Ascending aorta (tissue), 2 donors: Measurements from ENCODE around the gene NGFR. TPM values are rescaled to one million over a fixed set of nuclear protein-coding genes. Genes with fewer than 3 reads are reported as not detected.

Source experiments
- DNase-seq, 2 donors: peaks; one replicate each; pipeline ENCODE4 v3.0.0-alpha.2; 2019; ENCODE audit warnings: low spot score in 2 of 2
- H3K27ac ChIP-seq, 2 donors: fragments of 200-600 bp; sonication (generic); one replicate each; pipeline ENCODE4 v1.5.1; 2016 to 2017; ENCODE audit warnings: mild to moderate bottlenecking in 1 of 2
- H3K27me3 ChIP-seq: fragments of 200-600 bp; sonication (generic); one replicate; pipeline ENCODE4 v1.5.1; 2017
- H3K36me3 ChIP-seq, 2 donors: fragments of 200-600 bp; sonication (generic); one replicate each; pipeline ENCODE4 v1.5.1; 2016
- H3K4me1 ChIP-seq, 2 donors: fragments of 200-600 bp; sonication (generic); one replicate each; pipeline ENCODE4 v1.5.1; 2016 to 2017; ENCODE audit warnings: mild to moderate bottlenecking in 1 of 2
- H3K4me3 ChIP-seq, 2 donors: fragments of 200-600 bp; sonication (generic); one replicate each; pipeline ENCODE4 v1.5.1; 2016 to 2017; ENCODE audit warnings: mild to moderate bottlenecking in 1 of 2
- H3K9me3 ChIP-seq, 2 donors: fragments of 200-600 bp; sonication (generic); one replicate each; pipeline ENCODE4 v1.5.1; 2016
- intact Hi-C: fragments of 100-400 bp; cut with DNase I; formaldehyde crosslinking; loops from one replicate; pipeline ENCODE4 v1.15.1; 2023
- total RNA-seq: library from RNA; depleted of rRNA; stranded (reverse); fragments of >200 nt; gene quantifications from one replicate; pipeline ENCODE4 v1.1.0, GENCODE V29; 2016
- TF ChIP-seq, protein P1 (sequence below), 3 experiments: fragments of 200-600 bp in 2 of 3; fragments of 450-650 bp in 1 of 3; sonication (generic) in 2 of 3; IDR thresholded peaks; one replicate each; pipeline ENCODE4 v1.5.1; 2016 to 2019; ENCODE audit warnings: antibody characterized with exemption in 3 of 3, mild to moderate bottlenecking in 1 of 3, moderate library complexity in 1 of 3

The NGFR gene, protein sequence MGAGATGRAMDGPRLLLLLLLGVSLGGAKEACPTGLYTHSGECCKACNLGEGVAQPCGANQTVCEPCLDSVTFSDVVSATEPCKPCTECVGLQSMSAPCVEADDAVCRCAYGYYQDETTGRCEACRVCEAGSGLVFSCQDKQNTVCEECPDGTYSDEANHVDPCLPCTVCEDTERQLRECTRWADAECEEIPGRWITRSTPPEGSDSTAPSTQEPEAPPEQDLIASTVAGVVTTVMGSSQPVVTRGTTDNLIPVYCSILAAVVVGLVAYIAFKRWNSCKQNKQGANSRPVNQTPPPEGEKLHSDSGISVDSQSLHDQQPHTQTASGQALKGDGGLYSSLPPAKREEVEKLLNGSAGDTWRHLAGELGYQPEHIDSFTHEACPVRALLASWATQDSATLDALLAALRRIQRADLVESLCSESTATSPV
- total RNA-seq, result 53.0 TPM

DNA sequence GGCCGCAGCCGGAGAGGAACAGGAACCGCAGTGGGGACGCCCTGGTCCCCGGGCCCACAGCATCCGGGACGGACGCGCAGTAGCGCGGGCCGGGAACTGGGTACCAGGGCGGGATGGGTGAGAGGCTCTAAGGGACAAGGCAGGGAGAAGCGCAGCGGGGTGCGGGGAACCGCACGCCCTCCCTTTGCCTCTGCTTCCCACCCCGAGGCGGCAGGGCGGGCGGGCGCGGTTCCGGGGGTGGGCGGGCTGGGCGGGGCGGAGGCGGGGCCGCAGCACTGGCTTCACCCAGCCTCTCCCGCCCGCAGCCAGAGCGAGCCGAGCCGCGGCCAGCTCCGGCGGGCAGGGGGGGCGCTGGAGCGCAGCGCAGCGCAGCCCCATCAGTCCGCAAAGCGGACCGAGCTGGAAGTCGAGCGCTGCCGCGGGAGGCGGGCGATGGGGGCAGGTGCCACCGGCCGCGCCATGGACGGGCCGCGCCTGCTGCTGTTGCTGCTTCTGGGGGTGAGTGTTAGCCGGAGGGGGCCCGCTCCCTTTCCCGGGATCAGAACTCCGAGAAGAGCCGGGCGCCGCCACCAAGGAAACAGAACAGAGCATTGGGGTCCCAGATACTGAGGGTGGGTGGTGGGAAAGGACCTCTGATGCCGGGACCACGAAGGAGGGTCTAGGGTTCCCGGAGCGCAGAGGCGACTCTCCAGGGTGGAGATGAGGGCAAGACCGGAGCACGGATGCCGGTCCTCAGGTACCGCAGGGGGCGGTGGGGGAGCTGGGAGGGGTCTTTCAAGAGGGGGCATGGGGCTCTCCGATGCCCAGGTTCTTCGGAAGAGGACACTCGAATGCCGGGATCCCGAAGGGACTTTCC lies at the start of gene NGFR:
Gene NGFR (plus strand): TSS at position 308 of the 856 bp plus-strand sequence. CDS start 125 bp downstream, at position 433.
- intact Hi-C loops, result loop anchor here (1.0 to 5.0 kb wide), 3 partner anchors 20 to 202 kb away; no protein-coding TSS in a partner anchor

DNA sequence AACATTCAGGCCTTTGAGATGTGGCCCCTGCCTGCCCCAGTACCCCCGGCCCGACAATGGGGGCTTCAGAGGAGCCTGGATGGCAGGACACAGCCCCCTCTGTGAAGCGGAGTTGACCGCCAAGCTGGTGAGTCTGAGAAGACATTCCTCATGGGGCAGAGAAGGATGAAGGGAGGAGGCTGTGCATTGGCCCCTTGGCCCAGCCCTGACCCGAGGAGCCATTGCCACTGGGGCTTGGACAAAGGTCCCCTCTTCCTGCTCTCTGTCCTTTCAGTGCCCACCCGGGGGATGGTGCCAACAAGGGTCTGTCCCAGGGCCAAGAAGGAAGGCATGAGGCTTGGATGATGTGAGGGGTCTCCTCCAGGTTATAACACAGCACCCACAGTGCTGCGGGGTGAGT lies 49.5 kb upstream of the NGFR start:
- TF ChIP-seq, protein P1, sequence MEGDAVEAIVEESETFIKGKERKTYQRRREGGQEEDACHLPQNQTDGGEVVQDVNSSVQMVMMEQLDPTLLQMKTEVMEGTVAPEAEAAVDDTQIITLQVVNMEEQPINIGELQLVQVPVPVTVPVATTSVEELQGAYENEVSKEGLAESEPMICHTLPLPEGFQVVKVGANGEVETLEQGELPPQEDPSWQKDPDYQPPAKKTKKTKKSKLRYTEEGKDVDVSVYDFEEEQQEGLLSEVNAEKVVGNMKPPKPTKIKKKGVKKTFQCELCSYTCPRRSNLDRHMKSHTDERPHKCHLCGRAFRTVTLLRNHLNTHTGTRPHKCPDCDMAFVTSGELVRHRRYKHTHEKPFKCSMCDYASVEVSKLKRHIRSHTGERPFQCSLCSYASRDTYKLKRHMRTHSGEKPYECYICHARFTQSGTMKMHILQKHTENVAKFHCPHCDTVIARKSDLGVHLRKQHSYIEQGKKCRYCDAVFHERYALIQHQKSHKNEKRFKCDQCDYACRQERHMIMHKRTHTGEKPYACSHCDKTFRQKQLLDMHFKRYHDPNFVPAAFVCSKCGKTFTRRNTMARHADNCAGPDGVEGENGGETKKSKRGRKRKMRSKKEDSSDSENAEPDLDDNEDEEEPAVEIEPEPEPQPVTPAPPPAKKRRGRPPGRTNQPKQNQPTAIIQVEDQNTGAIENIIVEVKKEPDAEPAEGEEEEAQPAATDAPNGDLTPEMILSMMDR (IDR thresholded peaks at IDR 0.05), result no peak
- Histone ChIP-seq H3K27ac (no peak overlapping the region), H3K4me3 (no peak overlapping the region), H3K36me3 (no peaks in the 10 kb centered on the region), H3K27me3 (no peaks in the 10 kb centered on the region), H3K4me1 (no peaks in the 10 kb centered on the region), H3K9me3 (no peaks in the 10 kb centered on the region)
- intact Hi-C loops, result no loop called here
- no peak for DNase-seq

More for the DNA sequence above, at the start of gene NGFR:
- peak within 1 kb of the TSS; percentile 66 to 67 for H3K4me3 ChIP-seq
- no peaks in the 10 kb centered on the region for H3K9me3 ChIP-seq
- H3K36me3 ChIP-seq, result no peaks in the 10 kb centered on the region
- TF ChIP-seq, protein P1 (IDR thresholded peaks at IDR 0.05), result no peak
- no peaks in the 10 kb centered on the region for H3K27me3 ChIP-seq
- peak within 1 kb of the TSS in 1 of 2 donors; percentile 48 for H3K27ac ChIP-seq
- H3K4me1 ChIP-seq, result peaks cover 6 to 29% of the 10 kb centered on the region in 2 donors
- no peak for DNase-seq

DNA sequence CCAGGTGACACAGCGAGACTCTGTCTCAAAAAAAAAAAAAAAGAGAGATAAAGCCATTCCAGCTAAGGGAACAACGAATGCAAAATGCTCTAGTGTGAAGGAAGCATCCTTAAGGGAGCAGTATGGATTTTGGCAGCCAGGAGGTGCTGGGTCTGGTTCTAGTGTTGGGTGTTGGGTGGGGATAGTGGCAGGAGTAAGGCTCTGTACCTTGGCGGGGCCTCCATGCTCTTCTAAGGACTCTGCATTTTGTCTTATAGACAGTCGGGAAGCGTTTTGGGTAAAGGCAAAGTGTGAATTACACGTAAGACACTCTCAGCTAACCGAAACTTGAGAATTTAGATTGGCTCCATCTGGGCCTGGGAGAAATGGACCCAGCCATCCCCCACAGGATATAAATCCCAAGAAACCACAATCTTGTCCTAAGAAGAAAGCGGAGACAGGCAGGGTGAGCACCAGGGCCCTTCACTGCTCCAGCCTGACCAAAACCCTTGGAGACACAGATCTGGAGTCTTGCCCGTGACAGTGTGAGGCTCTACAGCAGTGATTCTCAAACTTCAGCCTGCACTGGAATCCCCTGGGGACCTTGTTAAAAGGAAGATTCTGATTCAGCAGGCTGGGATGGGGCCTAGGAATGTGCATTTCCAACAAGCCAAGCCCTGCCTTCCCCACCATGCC lies 47.3 kb upstream of the NGFR start:
- Histone ChIP-seq H3K27me3 (no peaks in the 10 kb centered on the region), H3K9me3 (no peaks in the 10 kb centered on the region), H3K4me3 (no peak overlapping the region), H3K27ac (no peak overlapping the region), H3K4me1 (no peaks in the 10 kb centered on the region), H3K36me3 (no peaks in the 10 kb centered on the region)
- intact Hi-C loops, result no loop called here
- TF ChIP-seq, protein P1 (IDR thresholded peaks at IDR 0.05), result no peak
- DNase-seq, result no peak

DNA sequence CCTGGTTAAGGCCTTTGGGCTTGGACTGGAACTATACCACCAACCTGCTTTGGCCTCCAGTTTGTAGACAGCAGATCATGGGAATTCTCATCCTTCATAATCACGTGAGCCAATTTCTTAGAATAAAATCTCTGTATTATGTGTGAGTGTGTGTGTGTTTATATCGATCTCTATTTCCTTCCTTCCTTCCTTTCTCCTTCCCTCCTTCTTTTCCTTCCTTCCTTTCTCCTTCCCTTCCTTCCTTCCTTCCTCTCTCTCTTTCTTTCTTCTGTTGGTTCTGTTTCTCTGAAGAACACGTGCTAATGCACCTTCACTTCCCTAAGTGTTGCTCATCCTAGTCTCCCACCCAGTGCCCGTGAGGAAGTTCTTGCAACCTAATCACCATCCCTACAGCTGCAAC lies 44.9 kb upstream of the NGFR start:
- H3K9me3 ChIP-seq, result no peaks in the 10 kb centered on the region
- intact Hi-C loops, result no loop called here
- H3K4me1 ChIP-seq, result no peaks in the 10 kb centered on the region
- no peaks in the 10 kb centered on the region for H3K27me3 ChIP-seq
- H3K36me3 ChIP-seq, result no peaks in the 10 kb centered on the region
- no peak overlapping the region for H3K4me3 ChIP-seq
- no peak for DNase-seq
- TF ChIP-seq, protein P1 (IDR thresholded peaks at IDR 0.05), result no peak
- no peak overlapping the region for H3K27ac ChIP-seq

DNA sequence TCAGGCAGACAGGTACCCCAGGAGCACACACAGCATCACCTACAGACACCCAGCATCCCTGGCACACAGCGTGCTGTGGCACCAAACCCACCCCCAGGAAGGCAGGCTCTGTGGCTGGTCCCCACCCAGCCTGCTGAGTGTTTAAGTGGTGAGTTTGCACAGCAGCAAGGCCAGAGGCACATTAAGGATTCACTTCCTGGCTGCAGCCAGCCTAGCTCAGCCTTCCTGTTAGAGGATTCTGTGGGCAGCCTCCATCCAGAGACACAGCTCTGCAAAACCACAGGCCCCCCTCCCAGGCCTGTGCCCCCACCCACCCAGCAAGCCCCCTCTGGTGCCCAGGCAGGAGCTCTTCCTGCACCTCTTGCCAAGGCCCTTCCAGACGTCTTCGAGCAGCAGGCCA lies 44.4 kb upstream of the NGFR start:
- H3K4me3 ChIP-seq, result no peak overlapping the region
- no peaks in the 10 kb centered on the region for H3K27me3 ChIP-seq
- H3K36me3 ChIP-seq, result no peaks in the 10 kb centered on the region
- H3K27ac ChIP-seq, result no peak overlapping the region
- no peaks in the 10 kb centered on the region for H3K9me3 ChIP-seq
- intact Hi-C loops, result no loop called here
- H3K4me1 ChIP-seq, result no peaks in the 10 kb centered on the region
- TF ChIP-seq, protein P1 (IDR thresholded peaks at IDR 0.05), result no peak
- DNase-seq, result no peak
